ENCODE data around the gene GDPD5.

Gene GDPD5

GRCh38 chr11:75394085-75394840 lies 131.5 kb downstream of the GDPD5 start:
- peak; percentile 59 to 75 for ATAC-seq

- ATAC-seq: no peak
Observed at GRCh38 chr11:75389925-75390324, 135.8 kb downstream of the GDPD5 start.

GRCh38 chr11:75389276-75389605 lies 136.5 kb downstream of the GDPD5 start:
- no peak for ATAC-seq

DNA sequence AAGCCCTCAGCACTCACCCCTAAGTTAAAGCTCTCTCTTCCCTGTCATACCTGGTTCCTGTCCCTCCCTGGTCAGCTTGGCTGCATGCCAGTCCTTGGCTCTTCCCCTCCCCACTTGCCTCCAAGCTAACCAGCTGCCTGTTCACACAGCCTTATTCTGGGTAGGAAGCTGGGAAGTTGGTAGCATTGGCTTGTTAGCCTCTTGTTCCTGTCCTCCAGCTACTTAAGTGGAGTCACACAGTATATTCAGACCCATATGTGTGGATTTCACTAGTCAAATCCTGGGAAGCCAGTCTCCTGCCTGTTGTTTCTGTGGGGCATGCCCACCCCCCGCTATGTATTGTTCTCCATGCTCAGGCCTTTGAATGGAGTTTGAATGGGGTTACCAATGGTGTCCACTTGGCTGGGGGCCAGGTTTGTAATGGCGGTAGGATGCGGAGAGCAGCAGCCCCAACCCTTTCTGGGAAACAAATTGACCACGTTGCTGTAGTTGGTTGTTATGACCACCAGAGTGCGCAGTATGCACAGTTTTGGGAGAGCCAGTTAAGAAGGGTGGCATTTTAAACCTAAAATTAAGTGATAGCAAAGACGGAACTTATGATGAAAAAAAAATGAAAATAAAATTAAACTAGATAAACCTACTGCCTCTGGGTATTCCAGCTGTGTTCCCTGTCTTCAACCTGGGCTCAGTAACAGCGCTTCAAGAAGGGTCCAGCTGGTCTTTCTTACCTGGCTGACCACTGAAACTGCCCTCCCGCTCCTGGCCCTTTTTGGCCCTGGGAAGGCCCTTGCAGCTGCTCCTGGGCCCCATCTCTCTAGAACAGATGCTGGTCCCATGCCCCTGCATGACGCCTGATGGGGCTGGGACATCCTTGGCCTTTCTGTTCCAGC lies 137.1 kb downstream of the GDPD5 start:
- peak; percentile 71 to 82 for ATAC-seq

GRCh38 chr11:75387736-75388294 lies 137.9 kb downstream of the GDPD5 start:
- no peak for ATAC-seq

- ATAC-seq: no peak
Observed at GRCh38 chr11:75386942-75387630, 138.7 kb downstream of the GDPD5 start.
